Body of pancreas (tissue), 4 donors: ENCODE results near the gene NPTXR.

Experiments used
- CTCF ChIP-seq, 7 experiments: fragments of 450-650 bp in 4 of 7; fragments of 200-600 bp in 3 of 7; sonication (generic) in 3 of 7; IDR thresholded peaks; one replicate each; pipeline ENCODE4 v1.5.1; 2016 to 2019; ENCODE audit warnings: antibody characterized with exemption in 7 of 7
- POLR2A ChIP-seq, 3 donors: fragments of 450-650 bp; IDR thresholded peaks; one replicate each; pipeline ENCODE4 v1.6.1; 2016; ENCODE audit warnings: antibody characterized with exemption in 3 of 3, mild to moderate bottlenecking in 2 of 3

- TF ChIP-seq CTCF (IDR thresholded peaks at IDR 0.05) (no peak), POLR2A (IDR thresholded peaks at IDR 0.05) (no peak)
Measured at GRCh38 chr22:38802671-38803121, 41.1 kb downstream of the NPTXR start.
